CD4-positive, CD25-positive, alpha-beta regulatory T cell (primary cell): ENCODE measurements around the gene OR8K3. TPM values are rescaled to one million over a fixed set of nuclear protein-coding genes. Genes with fewer than 3 reads are reported as not detected.

Experiments used
- ATAC-seq, 2 donors: fragments of 150-1000 bp; cut with Tn5 transposase; one replicate each; pipeline ENCODE4 v1.10.0; 2021; ENCODE audit warnings: low read depth in 2 of 2, moderate number of reproducible peaks in 2 of 2, moderate library complexity in 1 of 2
- DNase-seq, 3 donors: peaks; one replicate each; pipeline versions ENCODE4 v3.0.0 to v3.0.0-alpha.2; 2012 to 2022; ENCODE audit warnings: mixed read lengths in 1 of 3
- H3K27ac ChIP-seq: one replicate; pipeline ENCODE4 v1.7.0; 2013; ENCODE audit warnings: mild to moderate bottlenecking, low read length; ENCODE audit not compliant: insufficient read depth, poor library complexity, severe bottlenecking
- H3K27me3 ChIP-seq: one replicate; pipeline ENCODE4 v1.7.0; 2013; ENCODE audit warnings: low read length; ENCODE audit not compliant: control insufficient read depth, insufficient read depth
- H3K36me3 ChIP-seq: one replicate; pipeline ENCODE4 v1.7.0; 2013; ENCODE audit warnings: mild to moderate bottlenecking, low read length, moderate library complexity; ENCODE audit not compliant: control insufficient read depth, insufficient read depth
- H3K4me1 ChIP-seq: 2 replicates; pipeline ENCODE4 v1.7.0; 2013; ENCODE audit warnings: mild to moderate bottlenecking, low read length; ENCODE audit not compliant: insufficient read depth, control insufficient read depth, poor library complexity, severe bottlenecking
- H3K4me3 ChIP-seq: one replicate; pipeline ENCODE4 v1.7.0; 2013; ENCODE audit warnings: low read depth, mild to moderate bottlenecking, low read length, moderate library complexity
- H3K9me3 ChIP-seq, 2 experiments: 1 replicate in 1 of 2; 2 replicates in 1 of 2; pipeline ENCODE4 v1.7.0; 2013; ENCODE audit warnings: low read length in 2 of 2, mild to moderate bottlenecking in 1 of 2, moderate library complexity in 1 of 2; ENCODE audit not compliant: control insufficient read depth in 2 of 2
- H3K27ac Mint-ChIP-seq, 3 donors: one replicate each; pipeline ENCODE4 v1.8.0; 2020 to 2022; ENCODE audit warnings: mild to moderate bottlenecking in 3 of 3, mixed read lengths in 3 of 3, moderate library complexity in 2 of 3
- H3K27me3 Mint-ChIP-seq: one replicate; pipeline ENCODE4 v1.8.0; 2022; ENCODE audit warnings: mild to moderate bottlenecking, mixed read lengths
- H3K36me3 Mint-ChIP-seq: one replicate; pipeline ENCODE4 v1.8.0; 2020; ENCODE audit warnings: mixed read lengths
- H3K4me1 Mint-ChIP-seq, 4 donors: one replicate each; pipeline ENCODE4 v1.8.0; 2020 to 2022; ENCODE audit warnings: mixed read lengths in 4 of 4, mild to moderate bottlenecking in 1 of 4
- H3K4me3 Mint-ChIP-seq, 4 donors: one replicate each; pipeline ENCODE4 v1.8.0; 2020 to 2022; ENCODE audit warnings: mild to moderate bottlenecking in 4 of 4, mixed read lengths in 4 of 4, moderate library complexity in 3 of 4
- H3K9me3 Mint-ChIP-seq, 7 donors: one replicate each; pipeline ENCODE4 v1.8.0; 2020 to 2022; ENCODE audit warnings: mixed read lengths in 7 of 7, mild to moderate bottlenecking in 3 of 7, moderate library complexity in 2 of 7
- polyA plus RNA-seq, 4 donors: library from polyadenylated mRNA; unstranded; fragments of 300-500 nt; fragmentation: Illumina TruSeq; gene quantifications; one replicate each; pipeline ENCODE4 v1.2.3, GENCODE V29; 2021
- total RNA-seq: library from RNA; stranded (reverse); gene quantifications from one replicate; pipeline ENCODE4 v1.2.3, GENCODE V29; 2022

OR8K3 gene
- total RNA-seq = not detected
- polyA plus RNA-seq = not detected

- Histone ChIP-seq H3K36me3 (no peaks in the 10 kb centered on the region), H3K4me1 (no peaks in the 10 kb centered on the region), H3K4me3 (no peak within 1 kb of the TSS), H3K27ac (no peak within 1 kb of the TSS), H3K27me3 (no peaks in the 10 kb centered on the region), H3K9me3 (peaks cover 0 to 2% of the 10 kb centered on the region in 2 experiments)
- Mint-ChIP-seq H3K9me3 (peaks cover 1 to 17% (median 9%) of the 10 kb centered on the region in 7 donors), H3K27me3 (no peaks in the 10 kb centered on the region), H3K36me3 (no peaks in the 10 kb centered on the region), H3K27ac (no peak within 1 kb of the TSS), H3K4me1 (no peaks in the 10 kb centered on the region), H3K4me3 (no peak within 1 kb of the TSS)
- no peak for DNase-seq
- ATAC-seq = no peak
Observed at GRCh38 chr11:56314844-56315243, at the start of gene OR8K3. OR8K3 (plus strand) TSS chr11:56315144; CDS start chr11:56318307, 3,163 bp downstream.

GRCh38 chr11:56271092-56271491 is 43.9 kb upstream of the OR8K3 start:
- Histone ChIP-seq H3K27me3 (no peaks in the 10 kb centered on the region), H3K27ac (no peak overlapping the region), H3K4me3 (no peak overlapping the region), H3K36me3 (no peaks in the 10 kb centered on the region), H3K9me3 (peaks cover 0 to 1% of the 10 kb centered on the region in 2 experiments), H3K4me1 (no peaks in the 10 kb centered on the region)
- DNase-seq = no peak
- no peak overlapping the region for H3K4me3 Mint-ChIP-seq
- H3K9me3 Mint-ChIP-seq = peaks cover 0 to 20% (median 3%) of the 10 kb centered on the region in 7 donors
- no peak overlapping the region for H3K27ac Mint-ChIP-seq
- H3K4me1 Mint-ChIP-seq = no peaks in the 10 kb centered on the region
- H3K36me3 Mint-ChIP-seq = no peaks in the 10 kb centered on the region
- no peak for ATAC-seq
- H3K27me3 Mint-ChIP-seq = no peaks in the 10 kb centered on the region

GRCh38 chr11:56273854-56274253 is 41.1 kb upstream of the OR8K3 start, which contains the start of gene OR5T1:
OR5T1 (plus strand) TSS chr11:56274154; CDS start chr11:56275639, 1,485 bp downstream.
- no peak within 1 kb of the TSS for H3K27ac ChIP-seq
- H3K36me3 Mint-ChIP-seq = no peaks in the 10 kb centered on the region

GRCh38 chr11:56292154-56292553 is 22.8 kb upstream of the OR8K3 start, which contains the start of gene OR8H1:
OR8H1 (minus strand) TSS chr11:56292254; CDS start chr11:56291062, 1,192 bp downstream.
- Histone ChIP-seq H3K9me3 (peaks cover 0 to 2% of the 10 kb centered on the region in 2 experiments), H3K36me3 (no peaks in the 10 kb centered on the region), H3K4me1 (no peaks in the 10 kb centered on the region), H3K4me3 (no peak within 1 kb of the TSS), H3K27me3 (no peaks in the 10 kb centered on the region), H3K27ac (no peak within 1 kb of the TSS)
- DNase-seq = no peak
- Mint-ChIP-seq H3K27ac (no peak within 1 kb of the TSS), H3K4me1 (no peaks in the 10 kb centered on the region), H3K36me3 (no peaks in the 10 kb centered on the region), H3K9me3 (peaks cover 0 to 22% (median 4%) of the 10 kb centered on the region in 7 donors), H3K4me3 (no peak within 1 kb of the TSS), H3K27me3 (no peaks in the 10 kb centered on the region)
- no peak for ATAC-seq

More at GRCh38 chr11:56273854-56274253, 41.1 kb upstream of the OR8K3 start, which contains the start of gene OR5T1:
- H3K4me3 Mint-ChIP-seq = no peak within 1 kb of the TSS
- H3K9me3 Mint-ChIP-seq = peaks cover 3 to 23% (median 8%) of the 10 kb centered on the region in 7 donors
- H3K4me3 ChIP-seq = no peak within 1 kb of the TSS
- H3K27me3 ChIP-seq = no peaks in the 10 kb centered on the region
- H3K9me3 ChIP-seq = peaks cover 0 to 5% of the 10 kb centered on the region in 2 experiments
- no peak for ATAC-seq
- no peaks in the 10 kb centered on the region for H3K4me1 Mint-ChIP-seq
- H3K27ac Mint-ChIP-seq = no peak within 1 kb of the TSS
- H3K27me3 Mint-ChIP-seq = no peaks in the 10 kb centered on the region
- no peaks in the 10 kb centered on the region for H3K4me1 ChIP-seq
- DNase-seq = no peak
- no peaks in the 10 kb centered on the region for H3K36me3 ChIP-seq

- no peak overlapping the region for H3K27ac ChIP-seq
- no peaks in the 10 kb centered on the region for H3K27me3 ChIP-seq
- DNase-seq (no peak), ATAC-seq (no peak)
- Mint-ChIP-seq H3K4me3 (no peak overlapping the region), H3K36me3 (no peaks in the 10 kb centered on the region), H3K9me3 (peaks cover 0 to 13% (median 3%) of the 10 kb centered on the region in 7 donors), H3K27me3 (no peaks in the 10 kb centered on the region), H3K27ac (no peak overlapping the region), H3K4me1 (no peaks in the 10 kb centered on the region)
- no peaks in the 10 kb centered on the region for H3K36me3 ChIP-seq
- H3K4me3 ChIP-seq = no peak overlapping the region
- no peaks in the 10 kb centered on the region for H3K4me1 ChIP-seq
- H3K9me3 ChIP-seq = peaks cover 0 to 2% of the 10 kb centered on the region in 2 experiments
Observed at GRCh38 chr11:56296898-56297297, 18.0 kb upstream of the OR8K3 start.

GRCh38 chr11:56307836-56308235 is 7.1 kb upstream of the OR8K3 start:
- H3K4me3 ChIP-seq = no peak overlapping the region
- Mint-ChIP-seq H3K27ac (no peak overlapping the region), H3K4me3 (no peak overlapping the region), H3K27me3 (no peaks in the 10 kb centered on the region), H3K4me1 (no peaks in the 10 kb centered on the region), H3K9me3 (peaks cover 6 to 39% (median 21%) of the 10 kb centered on the region in 7 donors), H3K36me3 (no peaks in the 10 kb centered on the region)
- H3K27ac ChIP-seq = no peak overlapping the region
- H3K36me3 ChIP-seq = no peaks in the 10 kb centered on the region
- DNase-seq = no peak
- ATAC-seq = no peak
- peaks cover 4 to 5% of the 10 kb centered on the region in 2 experiments for H3K9me3 ChIP-seq
- H3K27me3 ChIP-seq = no peaks in the 10 kb centered on the region
- no peaks in the 10 kb centered on the region for H3K4me1 ChIP-seq

- Histone ChIP-seq H3K27me3 (no peaks in the 10 kb centered on the region), H3K36me3 (no peaks in the 10 kb centered on the region), H3K27ac (no peak overlapping the region), H3K4me3 (no peak overlapping the region), H3K9me3 (no peaks in the 10 kb centered on the region), H3K4me1 (no peaks in the 10 kb centered on the region)
- Mint-ChIP-seq H3K9me3 (peaks cover 0 to 10% (median 3%) of the 10 kb centered on the region in 7 donors), H3K4me1 (no peaks in the 10 kb centered on the region), H3K27ac (no peak overlapping the region), H3K36me3 (no peaks in the 10 kb centered on the region), H3K4me3 (no peak overlapping the region), H3K27me3 (no peaks in the 10 kb centered on the region)
- ATAC-seq = no peak
- no peak for DNase-seq
Observed at GRCh38 chr11:56331861-56332491, 17.0 kb downstream of the OR8K3 start.

- H3K27me3 ChIP-seq = no peaks in the 10 kb centered on the region
- H3K9me3 Mint-ChIP-seq = peaks cover 0 to 14% (median 2%) of the 10 kb centered on the region in 7 donors
- no peak overlapping the region for H3K4me3 Mint-ChIP-seq
- no peaks in the 10 kb centered on the region for H3K4me1 Mint-ChIP-seq
- peaks cover 0 to 2% of the 10 kb centered on the region in 2 experiments for H3K9me3 ChIP-seq
- no peak overlapping the region for H3K27ac Mint-ChIP-seq
- H3K27ac ChIP-seq = no peak overlapping the region
- no peak overlapping the region for H3K4me3 ChIP-seq
- no peaks in the 10 kb centered on the region for H3K27me3 Mint-ChIP-seq
- H3K4me1 ChIP-seq = no peaks in the 10 kb centered on the region
- ATAC-seq (no peak), DNase-seq (no peak)
- H3K36me3 ChIP-seq = no peaks in the 10 kb centered on the region
- no peaks in the 10 kb centered on the region for H3K36me3 Mint-ChIP-seq
Observed at GRCh38 chr11:56333156-56333555, 18.2 kb downstream of the OR8K3 start.
